Measurements from ENCODE around the gene C12orf57.

- TF ChIP-seq CTCF (IDR thresholded peaks at IDR 0.05; ENCODE audit: insufficient read depth, low read length) = no peak
- no peak for TF ChIP-seq GABPA (IDR thresholded peaks at IDR 0.05; ENCODE audit: low read depth)
Measured at GRCh38 chr12:6982532-6982931, 38.7 kb downstream of the C12orf57 start.
